B cell (primary cell): Measurements from ENCODE around the gene GGT6. TPM values are rescaled to one million over a fixed set of nuclear protein-coding genes. Genes with fewer than 3 reads are reported as not detected.
A peak's percentile ranks its signal among the peaks of the same experiment; 100 is the strongest.

Experiments used
- ATAC-seq: fragments of 200-7000 bp; cut with Tn5 transposase; one replicate; pipeline ENCODE4 v1.10.0; 2021; ENCODE audit warnings: low read depth, mild to moderate bottlenecking, moderate number of reproducible peaks, moderate library complexity
- CTCF ChIA-PET: fragments of 350-600 bp; sonication (Branson Sonifier 250); formaldehyde crosslinking; loops from one replicate; lab custom pipeline; 2021; ENCODE audit warnings: antibody characterized with exemption, inconsistent platforms; lab: Charles Lee
- POLR2A ChIA-PET: fragments of 350-600 bp; sonication (Branson Sonifier 250); formaldehyde crosslinking; loops from one replicate; lab custom pipeline; 2021; ENCODE audit warnings: antibody characterized with exemption; lab: Charles Lee
- DNase-seq: peaks from one replicate; pipeline ENCODE4 v3.0.0; 2013
- H2AFZ ChIP-seq: 2 replicates; pipeline ENCODE4 v1.6.1; 2012; ENCODE audit warnings: mild to moderate bottlenecking, low read depth, low read length; ENCODE audit not compliant: insufficient read depth, poor library complexity, severe bottlenecking
- H3K27ac ChIP-seq, 2 donors: 1 replicate in 1 of 2; 2 replicates in 1 of 2; pipeline ENCODE4 v1.5.1; 2012 to 2013; ENCODE audit warnings: low read length in 2 of 2, mild to moderate bottlenecking in 2 of 2, moderate library complexity in 1 of 2
- H3K27me3 ChIP-seq, 4 experiments: fragments of 200-600 bp in 1 of 4; sonication (generic) in 1 of 4; replicated peaks in 1 of 4; 1 replicate in 2 of 4; 2 replicates in 2 of 4; pipeline versions ENCODE4 v1.6.1 to v1.7.0; 2013 to 2016; ENCODE audit warnings: low read length in 3 of 4, mild to moderate bottlenecking in 2 of 4, mixed read lengths in 1 of 4, moderate library complexity in 1 of 4; ENCODE audit not compliant: insufficient read depth in 4 of 4, control insufficient read depth in 3 of 4; ENCODE audit errors: control extremely low read depth in 1 of 4
- H3K36me3 ChIP-seq, 2 experiments: replicated peaks in 1 of 2; 1 replicate in 1 of 2; 2 replicates in 1 of 2; pipeline versions ENCODE4 v1.6.1 to v1.7.1; 2013; ENCODE audit warnings: low read length in 1 of 2; ENCODE audit not compliant: insufficient read depth in 2 of 2, control insufficient read depth in 1 of 2; ENCODE audit errors: control extremely low read depth in 1 of 2, extremely low read depth in 1 of 2
- H3K4me1 ChIP-seq, 2 donors: fragments of 200-600 bp in 1 of 2; sonication (generic) in 1 of 2; 1 replicate in 1 of 2; 2 replicates in 1 of 2; pipeline versions ENCODE4 v1.5.1 to v1.6.1; 2013 to 2017; ENCODE audit warnings: low read length in 2 of 2; ENCODE audit not compliant: control insufficient read depth in 2 of 2, insufficient read depth in 2 of 2
- H3K4me2 ChIP-seq: replicated peaks from 2 replicates; pipeline ENCODE3; 2012; ENCODE audit warnings: mild to moderate bottlenecking, low read depth, low read length; ENCODE audit not compliant: poor library complexity, severe bottlenecking
- H3K4me3 ChIP-seq, 5 experiments: fragments of 200-600 bp in 1 of 5; sonication (generic) in 1 of 5; 1 replicate in 3 of 5; 2 replicates in 2 of 5; pipeline versions ENCODE4 v1.5.1 to v1.7.0; 2011 to 2016; ENCODE audit warnings: low read length in 4 of 5, mild to moderate bottlenecking in 4 of 5, low read depth in 2 of 5, control low read depth in 1 of 5, moderate library complexity in 1 of 5; ENCODE audit not compliant: insufficient read depth in 1 of 5; ENCODE audit errors: control extremely low read depth in 1 of 5, extremely low read depth in 1 of 5
- H3K79me2 ChIP-seq: fragments of 200-600 bp; sonication (generic); one replicate; pipeline ENCODE4 v1.6.0; 2016; ENCODE audit warnings: low read length; ENCODE audit not compliant: control insufficient read depth, insufficient read depth
- H3K9ac ChIP-seq: fragments of 200-600 bp; sonication (generic); 2 replicates; pipeline ENCODE4 v1.6.1; 2017; ENCODE audit warnings: mild to moderate bottlenecking, low read length, moderate library complexity
- H3K9me3 ChIP-seq, 3 donors: one replicate each; pipeline versions ENCODE4 v1.6.1 to v1.7.1; 2013; ENCODE audit warnings: low read length in 2 of 3; ENCODE audit not compliant: control insufficient read depth in 2 of 3, insufficient read depth in 1 of 3; ENCODE audit errors: control extremely low read depth in 1 of 3
- H4K20me1 ChIP-seq: 2 replicates; pipeline ENCODE4 v1.6.0; 2012; ENCODE audit warnings: mild to moderate bottlenecking, low read length; ENCODE audit not compliant: insufficient read depth, control insufficient read depth, poor library complexity, severe bottlenecking
- H3K27ac Mint-ChIP-seq: one replicate; pipeline ENCODE4 v1.8.0; 2021; ENCODE audit warnings: mixed read lengths
- H3K27me3 Mint-ChIP-seq: one replicate; pipeline ENCODE4 v1.8.0; 2021; ENCODE audit warnings: mixed read lengths
- H3K4me1 Mint-ChIP-seq: one replicate; pipeline ENCODE4 v1.8.0; 2021; ENCODE audit warnings: mixed read lengths
- H3K4me3 Mint-ChIP-seq: one replicate; pipeline ENCODE4 v1.8.0; 2021; ENCODE audit warnings: mixed read lengths
- H3K9me3 Mint-ChIP-seq: one replicate; pipeline ENCODE4 v1.8.0; 2022; ENCODE audit warnings: mixed read lengths; ENCODE audit not compliant: insufficient read depth
- CTCF ChIP-seq: fragments of 200-600 bp; IDR thresholded peaks from one replicate; pipeline ENCODE4 v1.8.0; 2022; ENCODE audit warnings: antibody characterized with exemption, mild to moderate bottlenecking
- EZH2 ChIP-seq: IDR thresholded peaks from 2 replicates; pipeline ENCODE4 v1.6.1; 2012; ENCODE audit warnings: borderline replicate concordance, low read depth, mild to moderate bottlenecking, moderate library complexity, low read length; ENCODE audit not compliant: insufficient read depth, poor library complexity, severe bottlenecking
- WGBS: methylation state at CpG from one replicate; pipeline ENCODE4 v1.1.5; 2013; ENCODE audit warnings: missing lambda C conversion rate; ENCODE audit not compliant: insufficient coverage; 5-methylcytosine and 5-hydroxymethylcytosine counted together
- intact Hi-C: fragments of 100-400 bp; cut with micrococcal nuclease; formaldehyde crosslinking; loops from one replicate; pipeline ENCODE4 v1.10.0; 2022
- polyA plus RNA-seq: library from polyadenylated mRNA; depleted of rRNA; stranded (reverse); fragments of >200 nt; gene quantifications from 2 replicates; pipeline ENCODE4 v1.2.3, GENCODE V29; 2012
- total RNA-seq, 2 donors: library from RNA; stranded (reverse); fragments of 120-200 nt in 1 of 2; gene quantifications; 1 replicate in 1 of 2; 2 replicates in 1 of 2; pipeline versions ENCODE4 v1.2.3 to v1.2.4, GENCODE V29; 2013 to 2022

Gene GGT6
- total and polyA plus RNA-seq, 2 donors (not counting 1 experiment from before 2014, with no cell fraction given): not detected

- Mint-ChIP-seq H3K27ac (peak overlapping the region; percentile 96), H3K4me3 (peak overlapping the region; percentile 94), H3K9me3 (no peaks in the 10 kb centered on the region), H3K4me1 (peaks cover 24% of the 10 kb centered on the region), H3K27me3 (no peaks in the 10 kb centered on the region)
- CTCF ChIA-PET: interaction anchor here (5.9 kb wide), 1 partner anchor 11 kb away, joined by 48 read pairs; no protein-coding TSS in a partner anchor
- Histone ChIP-seq H3K4me3 (peak overlapping the region; percentile 74 to 90 (median 83)), H3K9me3 (no peaks in the 10 kb centered on the region), H3K27me3 (no peaks in the 10 kb centered on the region), H3K4me2 (peak overlapping the region; percentile 94), H3K4me1 (peaks cover 19 to 21% of the 10 kb centered on the region in 2 donors), H4K20me1 (peaks cover 13% of the 10 kb centered on the region), H3K36me3 (peaks cover 0 to 17% of the 10 kb centered on the region in 2 experiments), H3K27ac (peak overlapping the region; percentile 66 to 83), H2AFZ (peak overlapping the region; percentile 89), H3K79me2 (peaks cover 22% of the 10 kb centered on the region), H3K9ac (peak overlapping the region; percentile 78)
- no peak for ATAC-seq
- intact Hi-C loops: loop anchor here (1.0 kb wide), 2 partner anchors 9 to 413 kb away; partner anchors contain the start of genes CYB5D2 and ZZEF1
- TF ChIP-seq EZH2 (no peak), CTCF (no peak)
- POLR2A ChIA-PET: interaction anchor here (0.7 kb wide), 1 partner anchor 9 kb away, joined by 5 read pairs; no protein-coding TSS in a partner anchor
- WGBS: 84% methylated on average over 11 of the region's 17 CpGs
- DNase-seq: no peak
Observed at GRCh38 chr17:4555873-4556759, 4.3 kb downstream of the GGT6 start.
